Thyroid gland (tissue), 4 donors: ENCODE results near the gene SCMH1. TPM values are rescaled to one million over a fixed set of nuclear protein-coding genes. Genes with fewer than 3 reads are reported as not detected.

Experiments used
- DNase-seq, 2 donors: peaks; one replicate each; pipeline ENCODE4 v3.0.0-alpha.2; 2019
- H3K27ac ChIP-seq, 3 donors: fragments of 200-600 bp; sonication (generic); 1 replicate in 2 of 3; 2 replicates in 1 of 3; pipeline ENCODE4 v1.5.1; 2016 to 2019; ENCODE audit warnings: mild to moderate bottlenecking in 1 of 3, moderate library complexity in 1 of 3
- H3K27me3 ChIP-seq: fragments of 200-600 bp; sonication (generic); one replicate; pipeline ENCODE4 v1.5.1; 2019
- H3K36me3 ChIP-seq, 2 donors: fragments of 200-600 bp; sonication (generic); one replicate each; pipeline ENCODE4 v1.5.1; 2016 to 2019
- H3K4me1 ChIP-seq, 2 donors: fragments of 200-600 bp; sonication (generic); one replicate each; pipeline ENCODE4 v1.5.1; 2017 to 2019
- H3K4me3 ChIP-seq, 3 donors: fragments of 200-600 bp; sonication (generic); replicated peaks in 1 of 3; 1 replicate in 2 of 3; 2 replicates in 1 of 3; pipeline ENCODE4 v1.5.1; 2016; ENCODE audit warnings: mild to moderate bottlenecking in 1 of 3
- H3K9me3 ChIP-seq: fragments of 200-600 bp; sonication (generic); one replicate; pipeline ENCODE4 v1.5.1; 2017
- CTCF ChIP-seq, 6 experiments: fragments of 200-600 bp in 3 of 6; fragments of 450-650 bp in 3 of 6; sonication (generic) in 3 of 6; IDR thresholded peaks; one replicate each; pipeline ENCODE4 v1.5.1; 2016 to 2019; ENCODE audit warnings: antibody characterized with exemption in 6 of 6, mild to moderate bottlenecking in 2 of 6, inconsistent platforms in 1 of 6, moderate library complexity in 1 of 6
- POLR2A ChIP-seq, 2 donors: fragments of 450-650 bp; IDR thresholded peaks; one replicate each; pipeline ENCODE4 v1.6.1; 2017; ENCODE audit warnings: antibody characterized with exemption in 2 of 2, mild to moderate bottlenecking in 2 of 2, moderate library complexity in 1 of 2
- WGBS, 2 donors: methylation state at CpG; one replicate each; pipeline ENCODE4 v1.1.5; 2017; 5-methylcytosine and 5-hydroxymethylcytosine counted together
- intact Hi-C: fragments of 100-400 bp; cut with DNase I; formaldehyde crosslinking; loops from one replicate; pipeline ENCODE4 v1.15.1; 2023
- total RNA-seq, 4 donors: library from RNA; depleted of rRNA; stranded (reverse); fragments of >200 nt; gene quantifications; one replicate each; pipeline ENCODE4 v1.2.3, GENCODE V29; 2016

SCMH1 gene
- total RNA-seq, 4 donors from 2014 or later: 30.6 to 93.0 (median 47.5) TPM

DNA sequence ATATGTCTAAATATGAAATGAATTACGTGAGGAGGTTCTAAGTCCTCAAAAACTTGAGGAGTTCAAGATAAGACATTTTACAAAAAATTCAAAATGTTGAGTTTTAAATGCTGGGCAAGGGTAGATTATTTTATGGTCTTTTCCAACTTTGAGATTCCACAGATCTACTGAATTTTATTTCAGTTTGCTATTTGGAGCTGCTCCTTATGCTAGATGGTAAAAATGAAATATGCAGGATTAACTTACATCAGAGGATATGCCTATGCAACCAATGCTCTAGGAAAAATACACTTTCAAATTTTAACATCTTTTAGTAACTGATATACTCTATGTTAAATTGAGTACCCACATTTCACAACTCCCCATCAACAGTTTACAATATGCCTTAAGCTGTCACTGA, 83.1 kb downstream of the SCMH1 start:
- Histone ChIP-seq H3K4me3 (no peak overlapping the region), H3K27ac (no peak overlapping the region), H3K9me3 (no peaks in the 10 kb centered on the region), H3K36me3 (no peaks in the 10 kb centered on the region), H3K27me3 (no peaks in the 10 kb centered on the region), H3K4me1 (peaks cover 0 to 3% of the 10 kb centered on the region in 2 donors)
- intact Hi-C loops: no loop called here
- TF ChIP-seq POLR2A (IDR thresholded peaks at IDR 0.05) (no peak), CTCF (IDR thresholded peaks at IDR 0.05) (no peak)
- WGBS, 2 donors: 96 to 99% methylated on average over 1 of the region's 1 CpG
- DNase-seq: no peak

DNA sequence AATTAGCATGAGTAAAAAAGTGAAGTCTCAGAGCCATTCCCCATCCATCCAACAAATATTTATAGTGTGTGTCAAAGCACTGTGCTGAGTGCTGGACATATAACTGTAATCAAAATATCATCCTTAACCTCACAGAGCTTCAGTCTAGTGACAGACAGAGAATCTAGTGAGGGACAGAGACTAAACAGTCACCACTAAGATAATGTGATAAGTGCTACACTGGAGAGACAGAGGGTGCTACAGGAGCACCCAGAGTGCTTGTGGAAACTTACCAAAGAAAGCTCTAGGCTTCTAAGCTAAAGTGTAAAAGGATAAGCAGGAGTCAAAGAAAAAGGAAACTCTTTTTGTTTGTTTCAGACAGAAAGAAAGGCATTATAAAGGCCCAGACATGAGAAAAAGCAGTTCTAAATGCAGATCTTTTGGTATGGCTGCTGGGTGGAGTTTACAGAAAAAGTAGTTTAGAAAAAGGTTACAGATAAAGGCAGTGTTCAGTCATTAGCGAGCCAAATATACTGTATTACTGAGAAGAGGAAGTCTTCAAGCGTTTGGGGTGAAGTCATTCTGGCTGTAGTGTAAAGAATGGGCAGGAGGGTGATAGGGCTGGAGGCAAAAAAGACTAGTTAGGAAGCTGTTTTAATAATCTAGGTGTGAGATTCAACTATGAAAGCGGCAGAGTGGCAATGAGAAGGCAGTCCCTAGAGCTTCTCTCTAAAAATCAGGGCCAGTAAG, 83.8 kb downstream of the SCMH1 start:
- no peak for DNase-seq
- H3K27ac ChIP-seq: no peak overlapping the region
- WGBS, 2 donors: 91 to 94% methylated on average over 3 of the region's 3 CpGs
- no peak overlapping the region for H3K4me3 ChIP-seq
- no peaks in the 10 kb centered on the region for H3K36me3 ChIP-seq
- peaks cover 0 to 5% of the 10 kb centered on the region in 2 donors for H3K4me1 ChIP-seq
- H3K9me3 ChIP-seq: no peaks in the 10 kb centered on the region
- TF ChIP-seq POLR2A (IDR thresholded peaks at IDR 0.05) (no peak), CTCF (IDR thresholded peaks at IDR 0.05) (no peak)
- intact Hi-C loops: no loop called here
- no peaks in the 10 kb centered on the region for H3K27me3 ChIP-seq

DNA sequence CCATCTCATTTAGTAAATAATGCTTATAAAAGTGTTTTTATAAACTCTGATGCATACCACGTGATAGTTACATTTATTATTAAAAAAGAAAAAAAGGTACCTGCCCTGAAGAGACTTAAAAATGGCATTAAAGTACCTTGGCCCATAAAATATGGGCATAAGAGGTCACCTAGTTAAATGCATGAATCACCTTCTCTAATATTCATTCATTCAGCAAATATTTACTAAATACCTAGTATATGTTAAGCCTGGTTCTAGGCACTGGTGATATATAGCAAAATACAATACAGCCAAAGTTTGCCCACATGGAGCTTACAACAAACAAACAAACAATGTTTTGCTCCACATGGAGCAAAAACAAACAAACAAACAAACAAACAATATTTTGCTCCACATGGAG, 87.0 kb downstream of the SCMH1 start:
- 89 to 97% methylated on average over 1 of the region's 1 CpG for WGBS, 2 donors
- TF ChIP-seq CTCF (IDR thresholded peaks at IDR 0.05) (no peak), POLR2A (IDR thresholded peaks at IDR 0.05) (no peak)
- Histone ChIP-seq H3K27me3 (no peaks in the 10 kb centered on the region), H3K36me3 (no peaks in the 10 kb centered on the region), H3K4me1 (peaks cover 0 to 23% of the 10 kb centered on the region in 2 donors), H3K4me3 (no peak overlapping the region), H3K27ac (no peak overlapping the region), H3K9me3 (no peaks in the 10 kb centered on the region)
- intact Hi-C loops: no loop called here
- DNase-seq: no peak

DNA sequence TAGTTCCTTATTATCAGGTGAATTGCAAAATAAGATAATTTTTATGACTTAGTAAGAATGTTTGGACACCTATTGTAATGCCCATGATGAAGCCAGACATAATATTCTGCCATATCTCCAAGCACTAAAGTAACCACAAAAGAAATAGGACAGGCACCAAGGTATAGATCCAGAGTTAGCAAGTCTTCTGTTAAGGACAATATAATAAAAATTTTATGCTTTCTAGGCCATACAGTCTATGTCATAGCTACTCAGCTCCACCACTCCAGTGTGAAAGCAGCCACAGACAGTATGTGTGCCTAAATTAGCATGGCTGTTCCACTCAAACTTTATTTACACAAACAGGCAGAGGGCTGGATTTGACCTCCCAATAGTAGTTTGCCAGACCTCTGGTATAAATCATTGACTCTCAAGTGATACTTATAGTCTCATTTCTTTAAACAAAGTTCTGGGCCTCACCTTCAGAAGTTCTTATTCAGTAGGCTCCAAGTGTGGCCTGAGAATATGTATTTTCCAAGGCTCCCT, 88.3 kb downstream of the SCMH1 start:
- DNase-seq: no peak
- Histone ChIP-seq H3K4me1 (peaks cover 0 to 23% of the 10 kb centered on the region in 2 donors), H3K4me3 (no peak overlapping the region), H3K27ac (no peak overlapping the region), H3K27me3 (no peaks in the 10 kb centered on the region), H3K36me3 (peaks cover 0 to 6% of the 10 kb centered on the region in 2 donors), H3K9me3 (no peaks in the 10 kb centered on the region)
- intact Hi-C loops: no loop called here
- TF ChIP-seq CTCF (IDR thresholded peaks at IDR 0.05) (no peak), POLR2A (IDR thresholded peaks at IDR 0.05) (no peak)

DNA sequence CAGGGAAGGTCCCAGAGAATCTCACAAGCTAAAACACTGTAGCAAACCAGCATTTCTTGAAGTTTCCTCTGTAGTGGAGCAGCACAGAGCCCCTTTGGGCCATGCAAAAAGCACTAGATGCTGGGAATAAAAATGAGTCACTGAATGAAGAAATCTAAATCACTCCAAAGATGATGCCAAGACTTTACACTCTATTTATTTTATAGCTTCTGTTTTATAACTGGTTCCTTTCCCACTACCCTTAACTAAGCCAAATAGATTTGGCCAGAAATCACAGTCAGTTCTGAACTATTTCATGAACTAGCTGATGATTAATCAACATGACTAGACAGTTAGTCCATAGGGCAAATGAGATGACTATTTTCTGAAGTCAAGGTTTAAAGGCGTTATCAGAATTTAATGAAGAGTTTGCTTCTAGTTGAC, 89.5 kb downstream of the SCMH1 start:
- 79 to 88% methylated on average over 1 of the region's 1 CpG for WGBS, 2 donors
- Histone ChIP-seq H3K27me3 (no peaks in the 10 kb centered on the region), H3K4me1 (peaks cover 0 to 23% of the 10 kb centered on the region in 2 donors), H3K4me3 (no peak overlapping the region), H3K27ac (peak overlapping the region in 1 of 3 donors; percentile 26), H3K9me3 (no peaks in the 10 kb centered on the region), H3K36me3 (peaks cover 0 to 6% of the 10 kb centered on the region in 2 donors)
- TF ChIP-seq POLR2A (IDR thresholded peaks at IDR 0.05) (no peak), CTCF (IDR thresholded peaks at IDR 0.05) (no peak)
- intact Hi-C loops: no loop called here
- no peak for DNase-seq
